HG02759 (cell line): Measurements from ENCODE around the gene HDC.

Experiments
- ATAC-seq: cut with Tn5 transposase; IDR thresholded peaks from one replicate; pipeline ENCODE4 v1.9.1; 2021; ENCODE audit warnings: mild to moderate bottlenecking, moderate library complexity; ENCODE audit not compliant: unreplicated experiment

Gene HDC

GRCh38 chr15:50228866-50229265 is 36.7 kb downstream of the HDC start:
- no peak for ATAC-seq

- no peak for ATAC-seq
Measured at GRCh38 chr15:50227076-50227475, 38.5 kb downstream of the HDC start.

DNA sequence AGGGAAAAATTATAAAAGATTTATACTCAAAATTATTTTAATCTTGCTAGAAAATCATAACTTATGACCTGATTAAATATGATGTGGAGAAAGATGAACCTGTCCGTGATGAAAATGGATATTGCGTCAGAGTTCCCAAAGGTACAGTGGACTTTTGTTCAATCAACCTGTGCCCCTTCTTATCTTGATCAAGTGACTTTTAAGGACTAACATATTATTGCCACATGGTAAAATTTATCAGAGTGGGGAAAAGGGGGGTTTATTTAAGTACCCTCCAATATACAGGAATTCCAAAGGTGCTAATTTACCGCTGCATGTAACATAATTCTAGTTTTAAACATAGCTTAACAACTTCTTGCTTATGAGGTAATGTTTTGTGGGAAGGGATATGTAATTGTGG is 39.6 kb downstream of the HDC start:
- ATAC-seq, result no peak

GRCh38 chr15:50225057-50225456 is 40.5 kb downstream of the HDC start:
- ATAC-seq, result no peak

DNA sequence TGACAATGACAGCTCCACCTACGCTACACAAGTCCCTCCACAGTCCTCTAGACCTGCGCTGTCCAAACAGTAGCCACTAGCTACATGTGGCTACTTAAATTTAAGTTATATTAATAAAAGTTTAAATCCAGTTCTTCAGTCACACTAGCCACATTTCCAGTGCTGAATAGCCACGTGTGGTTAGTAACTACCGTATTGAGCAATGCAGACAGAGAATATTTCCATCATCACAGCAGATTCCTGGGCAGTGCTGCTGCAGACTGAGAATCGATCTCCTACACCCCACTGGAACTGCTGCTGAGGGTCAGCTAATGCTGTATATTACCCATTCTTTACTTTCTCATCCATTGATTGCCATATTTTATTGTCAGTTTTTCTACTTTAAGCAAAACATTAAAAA is 40.9 kb downstream of the HDC start:
- no peak for ATAC-seq

DNA sequence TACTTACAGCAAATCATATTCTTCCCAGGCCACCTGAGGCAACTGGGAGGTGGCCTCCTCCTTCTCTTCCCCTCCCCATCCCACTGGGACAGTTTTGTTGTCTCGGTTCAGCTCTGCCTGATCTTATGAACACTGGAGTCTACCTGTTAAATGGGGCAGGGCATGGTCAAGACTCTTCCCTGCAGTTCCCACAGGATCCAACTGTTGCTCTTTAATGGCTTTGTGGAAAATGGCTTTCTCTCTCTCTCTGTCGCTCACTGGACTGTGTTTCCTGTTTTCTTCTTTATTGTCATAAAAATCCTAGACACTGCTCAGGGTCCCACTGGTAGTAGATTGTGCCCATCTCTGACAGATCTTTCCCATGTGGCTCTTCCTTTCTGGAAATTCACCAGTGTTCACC is 43.3 kb downstream of the HDC start:
- no peak for ATAC-seq

- ATAC-seq, result no peak
Measured at GRCh38 chr15:50219820-50220219, 45.7 kb downstream of the HDC start.

- no peak for ATAC-seq
Measured at GRCh38 chr15:50218691-50219090, 46.8 kb downstream of the HDC start.

DNA sequence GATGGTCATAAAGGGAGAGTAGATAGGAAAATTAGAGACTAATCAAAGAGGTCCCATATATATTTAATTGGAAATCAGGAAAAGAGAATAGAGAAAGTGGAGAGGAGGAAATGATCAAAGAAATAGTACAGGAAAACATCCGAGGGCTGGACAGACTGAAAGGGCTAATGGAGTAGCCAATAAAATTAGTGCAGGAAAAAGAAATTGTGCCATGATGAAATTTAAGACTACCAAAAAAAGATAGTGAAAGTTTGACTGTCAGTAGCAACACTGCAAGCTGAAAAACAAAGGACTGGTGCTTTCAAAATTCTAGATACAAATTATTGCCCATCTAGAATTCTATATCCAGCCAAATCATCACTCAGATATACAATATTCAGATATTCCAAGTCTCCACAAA is 47.2 kb downstream of the HDC start:
- ATAC-seq, result no peak

DNA sequence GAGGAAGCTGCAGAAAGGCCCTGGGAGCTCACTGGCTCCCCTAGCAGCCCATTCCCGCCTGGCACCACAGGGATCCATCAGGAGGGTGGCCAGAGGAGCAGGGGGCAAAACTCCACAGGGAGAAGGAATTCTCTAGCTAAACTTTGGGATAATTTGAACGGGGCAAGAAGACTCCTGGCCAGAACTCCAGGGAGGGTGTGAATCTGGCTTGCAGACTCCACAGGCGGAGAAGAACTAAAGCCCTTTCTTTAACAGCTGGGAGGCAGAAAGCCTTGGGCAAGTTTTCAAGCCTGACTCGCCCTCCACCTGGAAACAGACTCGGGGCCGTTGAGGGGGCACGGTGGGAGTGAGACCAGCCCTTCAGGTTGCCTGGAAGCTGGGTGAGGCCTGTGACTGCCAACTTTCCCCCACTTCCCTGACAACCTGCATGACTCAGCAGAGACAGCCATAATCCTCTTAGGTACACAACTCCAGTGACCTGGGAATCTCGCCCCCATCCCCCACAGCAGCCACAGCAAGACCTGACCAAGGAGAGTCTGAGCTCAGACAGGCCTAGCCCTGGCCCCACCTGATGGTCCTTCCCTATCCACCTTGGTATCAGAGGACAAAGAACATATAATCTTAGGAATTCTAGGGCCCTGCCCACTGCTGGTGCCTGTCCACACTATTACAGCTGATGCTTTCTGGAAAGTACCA is 54.9 kb downstream of the HDC start:
- ATAC-seq, result no peak

DNA sequence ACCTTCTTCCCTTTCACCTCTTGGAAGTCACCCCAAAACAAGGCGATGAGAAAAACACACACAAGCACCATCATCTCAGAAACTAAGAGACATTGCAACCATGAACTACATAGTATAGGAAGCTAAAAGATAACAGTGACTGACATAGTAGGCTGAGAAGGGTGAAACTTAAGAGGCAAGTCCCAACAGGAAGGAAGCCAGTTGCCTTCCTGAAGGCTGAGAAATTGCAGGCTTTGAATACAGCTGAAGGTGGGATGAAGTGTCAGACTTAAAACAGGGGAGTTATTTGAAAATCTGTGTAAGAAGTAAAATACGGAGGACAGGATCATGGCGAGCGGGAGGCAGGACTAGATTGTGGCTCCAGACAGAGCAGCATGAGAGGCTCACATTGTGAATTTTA is 55.7 kb downstream of the HDC start:
- ATAC-seq, result no peak

DNA sequence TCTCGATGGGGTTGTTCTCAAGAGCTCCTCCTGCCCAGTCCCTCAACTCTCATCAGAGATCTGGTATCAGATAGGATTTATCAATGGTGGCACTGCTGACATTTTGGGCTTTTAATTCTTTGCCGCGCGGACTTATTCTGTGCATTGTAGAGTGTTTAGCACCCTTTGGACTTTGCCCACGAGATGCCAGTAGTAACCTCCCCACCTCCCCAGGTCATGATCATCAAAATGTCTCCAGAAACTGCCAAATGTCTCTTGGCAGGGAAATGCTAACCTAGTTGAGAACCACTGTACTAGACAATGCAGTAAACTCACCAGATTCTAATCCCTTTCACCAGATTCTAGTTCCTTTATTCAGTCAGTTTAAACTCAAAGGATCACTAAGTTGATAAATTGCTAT is 59.5 kb downstream of the HDC start:
- no peak for ATAC-seq

DNA sequence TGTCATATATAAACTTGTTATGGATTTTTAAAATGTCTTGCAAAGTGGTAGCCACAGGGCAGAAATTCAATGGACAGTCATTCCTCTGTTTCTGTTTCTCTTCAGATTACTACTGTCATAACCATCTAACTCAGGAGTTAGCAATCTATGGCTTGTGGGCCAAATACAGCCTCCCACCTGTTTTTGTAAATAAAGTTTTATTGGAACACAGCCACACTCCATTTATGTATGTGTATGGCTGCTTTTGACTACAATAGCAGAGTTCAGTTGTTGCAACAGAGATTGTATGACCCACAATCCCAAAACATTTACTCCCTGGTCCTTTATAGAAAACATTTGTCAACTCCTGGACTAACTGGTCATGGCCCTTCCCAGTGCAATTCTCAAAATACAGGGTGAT is 63.5 kb downstream of the HDC start:
- no peak for ATAC-seq

DNA sequence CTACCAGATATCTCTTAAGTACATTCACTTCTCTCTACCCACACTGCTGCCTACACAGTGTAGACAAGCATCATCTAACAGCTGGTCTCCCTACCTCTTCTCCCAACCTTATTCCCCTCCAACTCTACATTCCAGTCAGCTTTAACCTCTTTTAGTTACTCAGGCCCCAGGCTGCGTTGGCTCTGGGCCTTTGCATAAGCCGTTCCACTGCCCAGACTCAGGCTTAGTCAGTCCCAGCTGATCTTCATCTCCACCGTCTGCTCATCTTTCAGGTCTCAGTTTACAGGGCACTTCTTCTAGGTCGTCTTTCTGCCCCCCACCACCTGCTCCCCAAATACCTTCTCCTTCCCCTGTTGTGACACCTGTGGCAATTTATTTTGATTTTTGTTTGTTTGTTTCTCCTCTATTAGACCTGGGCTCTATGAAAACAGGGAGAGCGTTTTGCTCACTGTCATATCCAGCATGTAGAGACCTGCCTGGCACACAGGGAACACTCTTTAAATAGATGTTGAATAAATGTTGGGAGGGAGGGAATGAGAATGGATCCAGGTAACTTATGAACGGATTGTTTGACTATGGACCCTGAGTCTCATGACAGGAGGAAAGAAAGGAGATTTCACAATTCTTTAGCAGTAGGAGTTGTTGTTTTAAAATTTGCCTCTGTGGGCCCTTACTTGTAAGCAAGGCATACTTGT is 72.5 kb downstream of the HDC start:
- ATAC-seq, result no peak

DNA sequence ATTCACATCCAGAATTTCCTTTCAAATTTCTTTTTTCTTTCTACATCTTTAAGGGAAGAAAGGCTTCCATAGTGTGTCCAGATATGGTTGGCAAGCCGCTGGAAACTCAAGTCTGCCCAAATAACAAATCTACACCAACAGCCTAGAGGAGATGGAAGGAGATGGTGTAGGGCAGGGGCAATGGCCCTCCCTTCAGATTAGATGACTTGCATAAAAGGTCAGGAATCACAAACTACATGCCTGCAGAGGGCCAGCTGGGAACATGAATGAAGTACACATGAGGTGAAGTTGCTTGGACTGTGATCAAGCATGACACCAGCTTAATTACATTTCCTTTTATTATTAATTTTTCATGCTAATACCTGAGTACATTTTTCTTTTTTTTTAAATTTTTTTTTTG is 73.4 kb downstream of the HDC start:
- no peak for ATAC-seq
